ENCODE results near the gene CD69. TPM values are rescaled to one million over a fixed set of nuclear protein-coding genes. Genes with fewer than 3 reads are reported as not detected.

Gene CD69
- total and polyA plus RNA-seq, 4 donors = 1.3 to 2.7 (median 1.7) TPM

DNA sequence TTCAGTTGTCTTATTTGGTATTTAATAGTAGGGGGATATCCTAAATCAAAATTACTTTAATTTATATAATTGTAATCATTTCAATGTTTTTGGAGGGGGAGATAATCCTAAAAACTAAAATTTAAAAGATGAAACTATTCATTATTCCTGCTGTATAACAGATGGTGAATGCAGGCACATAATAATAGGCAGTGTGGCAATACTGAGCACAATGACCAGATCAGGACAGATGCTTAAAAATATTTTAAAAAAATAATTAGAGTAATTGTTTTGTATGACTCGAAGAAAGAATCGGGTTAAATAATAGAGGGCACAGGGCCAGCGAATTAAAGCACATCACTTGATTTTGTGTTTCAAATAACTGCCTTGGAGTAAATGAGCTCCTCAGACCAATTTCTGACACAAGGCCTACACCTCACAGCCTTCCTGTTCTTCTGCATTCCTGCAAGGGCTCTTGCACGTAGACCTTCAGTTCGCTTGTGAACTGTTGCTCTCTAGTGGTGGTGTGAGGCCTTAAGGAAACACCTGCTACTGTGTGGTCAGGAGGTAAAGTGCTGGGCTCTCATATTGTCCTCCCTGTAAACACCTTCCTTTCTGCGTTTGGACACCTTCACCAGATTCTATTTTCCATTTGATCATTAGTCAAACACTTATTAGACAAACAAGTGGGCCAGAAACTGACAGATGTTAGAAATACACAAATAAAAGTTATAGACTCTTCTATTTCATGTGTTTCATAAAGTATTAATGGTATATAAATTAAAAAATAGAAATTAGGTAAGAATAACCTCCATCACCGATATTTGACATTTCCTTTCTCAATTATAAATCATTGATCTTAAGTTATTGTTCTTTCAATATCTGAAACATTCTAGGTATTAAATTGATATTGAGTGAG lies 37.3 kb upstream of the CD69 start:
- WGBS = 73% methylated on average over 7 of the region's 7 CpGs
- H3K36me3 ChIP-seq (ENCODE audit: control insufficient read depth in 4 of 4, insufficient read depth in 3 of 4, low read depth in 1 of 4, low read length in 3 of 4) = no peaks in the 10 kb centered on the region
- H3K9me3 ChIP-seq (ENCODE audit: control insufficient read depth in 4 of 4, low read length in 3 of 4) = no peaks in the 10 kb centered on the region
- TF ChIP-seq JUND (IDR thresholded peaks at IDR 0.05) = no peak
- TF ChIP-seq, protein P1, sequence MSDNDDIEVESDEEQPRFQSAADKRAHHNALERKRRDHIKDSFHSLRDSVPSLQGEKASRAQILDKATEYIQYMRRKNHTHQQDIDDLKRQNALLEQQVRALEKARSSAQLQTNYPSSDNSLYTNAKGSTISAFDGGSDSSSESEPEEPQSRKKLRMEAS (IDR thresholded peaks at IDR 0.05) = no peak
- TF ChIP-seq NR2F2 (IDR thresholded peaks at IDR 0.05) = no peak
- TF ChIP-seq HNF4G (IDR thresholded peaks at IDR 0.05) = no peak
- TF ChIP-seq GABPA (IDR thresholded peaks at IDR 0.05 in 1 of 2, conservative IDR thresholded peaks at IDR 0.05 in 1 of 2) = no peak
- TF ChIP-seq, protein P2, sequence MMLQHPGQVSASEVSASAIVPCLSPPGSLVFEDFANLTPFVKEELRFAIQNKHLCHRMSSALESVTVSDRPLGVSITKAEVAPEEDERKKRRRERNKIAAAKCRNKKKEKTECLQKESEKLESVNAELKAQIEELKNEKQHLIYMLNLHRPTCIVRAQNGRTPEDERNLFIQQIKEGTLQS (IDR thresholded peaks at IDR 0.05) = no peak
- TF ChIP-seq, protein P3, sequence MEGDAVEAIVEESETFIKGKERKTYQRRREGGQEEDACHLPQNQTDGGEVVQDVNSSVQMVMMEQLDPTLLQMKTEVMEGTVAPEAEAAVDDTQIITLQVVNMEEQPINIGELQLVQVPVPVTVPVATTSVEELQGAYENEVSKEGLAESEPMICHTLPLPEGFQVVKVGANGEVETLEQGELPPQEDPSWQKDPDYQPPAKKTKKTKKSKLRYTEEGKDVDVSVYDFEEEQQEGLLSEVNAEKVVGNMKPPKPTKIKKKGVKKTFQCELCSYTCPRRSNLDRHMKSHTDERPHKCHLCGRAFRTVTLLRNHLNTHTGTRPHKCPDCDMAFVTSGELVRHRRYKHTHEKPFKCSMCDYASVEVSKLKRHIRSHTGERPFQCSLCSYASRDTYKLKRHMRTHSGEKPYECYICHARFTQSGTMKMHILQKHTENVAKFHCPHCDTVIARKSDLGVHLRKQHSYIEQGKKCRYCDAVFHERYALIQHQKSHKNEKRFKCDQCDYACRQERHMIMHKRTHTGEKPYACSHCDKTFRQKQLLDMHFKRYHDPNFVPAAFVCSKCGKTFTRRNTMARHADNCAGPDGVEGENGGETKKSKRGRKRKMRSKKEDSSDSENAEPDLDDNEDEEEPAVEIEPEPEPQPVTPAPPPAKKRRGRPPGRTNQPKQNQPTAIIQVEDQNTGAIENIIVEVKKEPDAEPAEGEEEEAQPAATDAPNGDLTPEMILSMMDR (IDR thresholded peaks at IDR 0.05; ENCODE audit: low read depth, low read length, missing input control) = peak; percentile 34
- TF ChIP-seq RAD21 (IDR thresholded peaks at IDR 0.05) = peak; percentile 74 to 80
- no peak for TF ChIP-seq FOXA1 (IDR thresholded peaks at IDR 0.05)
- no peaks in the 10 kb centered on the region for H3K27me3 ChIP-seq (ENCODE audit: control insufficient read depth in 4 of 4, insufficient read depth in 4 of 4, low read length in 3 of 4)
- no peaks in the 10 kb centered on the region for H3K4me1 ChIP-seq (ENCODE audit: control insufficient read depth in 4 of 4, insufficient read depth in 4 of 4, low read length in 3 of 4)
- no peak overlapping the region for H3K4me3 ChIP-seq (ENCODE audit: low read depth in 1 of 3, low read length in 3 of 3)
- H3K9ac ChIP-seq (ENCODE audit: low read depth in 1 of 2, low read length in 2 of 2) = peak overlapping the region in 1 of 2 donors; percentile 31
- no peak for DNase-seq (ENCODE audit: low spot score)
- no peak overlapping the region for H3K27ac ChIP-seq (ENCODE audit: low read depth in 1 of 2, low read length in 2 of 2)

DNA sequence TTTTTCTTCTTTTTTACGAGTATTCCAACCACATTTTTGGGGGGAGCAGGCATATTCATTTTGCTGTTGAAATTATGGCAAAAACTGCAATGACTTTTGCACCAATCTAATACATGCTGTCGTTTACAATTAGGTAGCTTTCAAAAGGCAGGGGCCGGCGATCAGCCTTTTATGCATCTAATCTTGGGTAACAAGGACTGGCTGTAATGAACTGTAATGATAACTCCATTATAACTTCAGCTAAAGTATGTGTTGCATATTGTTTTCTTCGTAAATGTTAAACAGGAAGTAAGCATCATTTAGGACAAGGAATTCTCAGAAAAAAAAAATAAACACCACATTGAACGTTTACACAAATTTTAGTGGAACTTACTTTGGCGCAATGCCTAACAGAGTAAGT lies 36.3 kb upstream of the CD69 start:
- H3K36me3 ChIP-seq (ENCODE audit: control insufficient read depth in 4 of 4, insufficient read depth in 3 of 4, low read depth in 1 of 4, low read length in 3 of 4) = no peaks in the 10 kb centered on the region
- H3K4me1 ChIP-seq (ENCODE audit: control insufficient read depth in 4 of 4, insufficient read depth in 4 of 4, low read length in 3 of 4) = no peaks in the 10 kb centered on the region
- no peak overlapping the region for H3K4me3 ChIP-seq (ENCODE audit: low read depth in 1 of 3, low read length in 3 of 3)
- no peaks in the 10 kb centered on the region for H3K27me3 ChIP-seq (ENCODE audit: control insufficient read depth in 4 of 4, insufficient read depth in 4 of 4, low read length in 3 of 4)
- no peak for DNase-seq (ENCODE audit: low spot score)
- 61% methylated on average over 7 of the region's 7 CpGs for WGBS
- no peaks in the 10 kb centered on the region for H3K9me3 ChIP-seq (ENCODE audit: control insufficient read depth in 4 of 4, low read length in 3 of 4)
- H3K27ac ChIP-seq (ENCODE audit: low read depth in 1 of 2, low read length in 2 of 2) = no peak overlapping the region
- H3K9ac ChIP-seq (ENCODE audit: low read depth in 1 of 2, low read length in 2 of 2) = no peak overlapping the region
- TF ChIP-seq JUND (IDR thresholded peaks at IDR 0.05) (no peak), SP1 (IDR thresholded peaks at IDR 0.05) (no peak), RXRA (IDR thresholded peaks at IDR 0.05) (no peak), EGR1 (IDR thresholded peaks at IDR 0.05; ENCODE audit: low read depth in 2 of 2) (no peak), HNF4G (IDR thresholded peaks at IDR 0.05) (no peak), YY1 (IDR thresholded peaks at IDR 0.05) (no peak)
- TF ChIP-seq, protein P1 (IDR thresholded peaks at IDR 0.05) = no peak
- TF ChIP-seq, protein P4, sequence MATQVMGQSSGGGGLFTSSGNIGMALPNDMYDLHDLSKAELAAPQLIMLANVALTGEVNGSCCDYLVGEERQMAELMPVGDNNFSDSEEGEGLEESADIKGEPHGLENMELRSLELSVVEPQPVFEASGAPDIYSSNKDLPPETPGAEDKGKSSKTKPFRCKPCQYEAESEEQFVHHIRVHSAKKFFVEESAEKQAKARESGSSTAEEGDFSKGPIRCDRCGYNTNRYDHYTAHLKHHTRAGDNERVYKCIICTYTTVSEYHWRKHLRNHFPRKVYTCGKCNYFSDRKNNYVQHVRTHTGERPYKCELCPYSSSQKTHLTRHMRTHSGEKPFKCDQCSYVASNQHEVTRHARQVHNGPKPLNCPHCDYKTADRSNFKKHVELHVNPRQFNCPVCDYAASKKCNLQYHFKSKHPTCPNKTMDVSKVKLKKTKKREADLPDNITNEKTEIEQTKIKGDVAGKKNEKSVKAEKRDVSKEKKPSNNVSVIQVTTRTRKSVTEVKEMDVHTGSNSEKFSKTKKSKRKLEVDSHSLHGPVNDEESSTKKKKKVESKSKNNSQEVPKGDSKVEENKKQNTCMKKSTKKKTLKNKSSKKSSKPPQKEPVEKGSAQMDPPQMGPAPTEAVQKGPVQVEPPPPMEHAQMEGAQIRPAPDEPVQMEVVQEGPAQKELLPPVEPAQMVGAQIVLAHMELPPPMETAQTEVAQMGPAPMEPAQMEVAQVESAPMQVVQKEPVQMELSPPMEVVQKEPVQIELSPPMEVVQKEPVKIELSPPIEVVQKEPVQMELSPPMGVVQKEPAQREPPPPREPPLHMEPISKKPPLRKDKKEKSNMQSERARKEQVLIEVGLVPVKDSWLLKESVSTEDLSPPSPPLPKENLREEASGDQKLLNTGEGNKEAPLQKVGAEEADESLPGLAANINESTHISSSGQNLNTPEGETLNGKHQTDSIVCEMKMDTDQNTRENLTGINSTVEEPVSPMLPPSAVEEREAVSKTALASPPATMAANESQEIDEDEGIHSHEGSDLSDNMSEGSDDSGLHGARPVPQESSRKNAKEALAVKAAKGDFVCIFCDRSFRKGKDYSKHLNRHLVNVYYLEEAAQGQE (IDR thresholded peaks at IDR 0.05) = no peak
- TF ChIP-seq, protein P5, sequence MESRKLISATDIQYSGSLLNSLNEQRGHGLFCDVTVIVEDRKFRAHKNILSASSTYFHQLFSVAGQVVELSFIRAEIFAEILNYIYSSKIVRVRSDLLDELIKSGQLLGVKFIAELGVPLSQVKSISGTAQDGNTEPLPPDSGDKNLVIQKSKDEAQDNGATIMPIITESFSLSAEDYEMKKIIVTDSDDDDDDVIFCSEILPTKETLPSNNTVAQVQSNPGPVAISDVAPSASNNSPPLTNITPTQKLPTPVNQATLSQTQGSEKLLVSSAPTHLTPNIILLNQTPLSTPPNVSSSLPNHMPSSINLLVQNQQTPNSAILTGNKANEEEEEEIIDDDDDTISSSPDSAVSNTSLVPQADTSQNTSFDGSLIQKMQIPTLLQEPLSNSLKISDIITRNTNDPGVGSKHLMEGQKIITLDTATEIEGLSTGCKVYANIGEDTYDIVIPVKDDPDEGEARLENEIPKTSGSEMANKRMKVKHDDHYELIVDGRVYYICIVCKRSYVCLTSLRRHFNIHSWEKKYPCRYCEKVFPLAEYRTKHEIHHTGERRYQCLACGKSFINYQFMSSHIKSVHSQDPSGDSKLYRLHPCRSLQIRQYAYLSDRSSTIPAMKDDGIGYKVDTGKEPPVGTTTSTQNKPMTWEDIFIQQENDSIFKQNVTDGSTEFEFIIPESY (IDR thresholded peaks at IDR 0.05) = no peak
